ENCODE results near the gene ERO1A.

Gene ERO1A

DNA sequence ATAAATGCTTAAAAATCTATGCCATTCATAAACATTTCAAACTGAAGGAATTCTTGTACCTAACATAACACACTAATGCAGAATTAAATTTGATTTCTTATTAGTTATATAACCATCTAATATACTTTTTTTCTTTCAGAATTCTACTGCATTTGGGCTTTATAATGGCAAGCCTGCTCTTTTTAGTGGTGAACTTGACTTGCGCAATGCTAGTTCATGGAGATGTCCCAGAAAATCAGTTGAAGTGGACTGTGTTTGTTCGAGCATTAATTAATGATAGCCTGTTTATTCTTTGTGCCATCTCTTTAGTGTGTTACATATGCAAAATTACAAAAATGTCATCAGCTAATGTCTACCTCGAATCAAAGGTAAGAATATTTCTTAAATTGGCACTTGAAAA lies 95.4 kb downstream of the ERO1A start:
- DNase-seq: no peak

DNA sequence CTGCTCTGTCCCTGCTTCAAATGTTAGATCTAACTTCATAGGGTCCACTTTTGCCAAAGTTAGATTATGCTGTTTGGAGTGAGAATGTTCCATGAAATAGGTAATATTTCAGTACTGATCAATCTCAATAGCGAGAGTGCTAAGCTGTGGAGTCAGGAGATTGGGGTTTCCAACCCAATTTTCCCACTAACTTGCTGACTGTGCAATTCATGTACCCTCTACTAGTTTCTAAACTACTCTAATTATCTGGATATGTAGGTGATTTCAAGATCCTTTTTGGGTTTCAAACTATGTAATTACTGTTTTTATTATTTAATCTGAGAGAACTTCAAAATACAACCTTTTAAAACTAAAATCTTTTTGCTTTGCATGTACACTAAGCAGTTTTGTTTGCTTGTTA lies 96.8 kb downstream of the ERO1A start:
- no peak for DNase-seq

DNA sequence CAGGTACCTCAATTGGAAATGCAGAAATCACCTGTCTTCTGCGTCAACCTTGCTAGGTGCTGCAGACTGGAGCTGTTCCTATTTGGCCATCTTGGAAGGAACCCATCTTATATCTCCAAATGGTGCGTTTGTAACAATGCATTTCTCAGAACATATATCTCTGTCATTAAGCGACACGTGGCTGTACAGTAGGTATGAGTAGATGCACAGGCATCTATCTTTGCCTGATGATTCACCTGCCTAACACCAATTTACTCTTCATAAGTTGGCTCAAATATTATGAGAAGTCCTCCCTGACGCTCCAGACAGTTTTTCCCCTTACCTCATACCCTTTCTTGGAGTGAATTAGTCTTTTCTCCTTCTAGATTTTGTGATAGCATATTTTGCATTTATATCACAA lies 98.5 kb downstream of the ERO1A start:
- no peak for DNase-seq

DNA sequence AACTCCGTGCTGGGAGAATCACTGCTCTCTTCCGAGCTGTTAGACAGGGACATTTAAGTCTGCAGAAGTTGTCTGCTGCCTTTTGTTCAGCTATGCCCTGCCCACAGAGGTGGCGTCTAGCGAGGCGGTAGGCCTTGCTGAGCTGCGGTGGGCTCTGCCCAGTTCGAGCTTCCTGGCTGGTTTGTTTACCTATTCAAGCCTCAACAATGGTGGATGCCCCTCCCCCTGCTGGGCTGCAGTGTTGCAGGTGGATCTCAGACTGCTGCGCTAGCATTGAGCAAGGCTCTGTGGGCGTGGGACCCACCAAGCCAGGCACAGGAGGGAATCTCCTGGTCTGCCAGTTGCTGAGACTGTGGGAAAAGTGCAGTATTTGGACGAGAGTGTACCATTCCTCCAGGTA lies 99.0 kb downstream of the ERO1A start:
- DNase-seq: no peak

DNA sequence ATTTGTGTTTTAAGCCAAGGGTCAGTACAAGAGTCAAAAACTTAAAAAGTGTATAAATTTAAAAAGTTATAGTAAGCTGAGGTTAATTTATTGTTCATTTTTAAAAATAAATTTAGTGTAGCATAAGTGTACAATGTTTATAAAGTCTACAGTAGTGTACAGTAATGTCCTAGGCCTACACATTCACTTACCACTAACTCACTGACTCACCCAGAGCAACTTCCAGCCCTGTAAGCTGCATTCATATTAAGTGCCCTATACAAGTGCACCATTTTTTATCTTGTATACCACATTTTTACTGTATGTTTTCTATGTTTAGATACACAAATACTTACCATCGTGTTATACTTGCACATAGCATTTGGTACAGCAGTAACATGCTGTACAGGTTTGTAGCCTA lies 105.0 kb downstream of the ERO1A start:
- no peak for DNase-seq

All from NCI-H1417 treated with DMSO at 0.1 percent for 48 hours (cell line).